Fibroblast of skin of back (primary cell): ENCODE results near the gene NLRP13.

Experiments used
- DNase-seq: peaks from one replicate; pipeline ENCODE4 v3.0.0-alpha.2; 2013

Gene NLRP13

GRCh38 chr19:55902080-55902751 is 29.9 kb downstream of the NLRP13 start:
- no peak for DNase-seq

GRCh38 chr19:55901369-55902079 is 30.6 kb downstream of the NLRP13 start:
- no peak for DNase-seq

GRCh38 chr19:55898911-55899310 is 33.2 kb downstream of the NLRP13 start:
- no peak for DNase-seq

- DNase-seq: no peak
These were observed 49.5 kb downstream of the NLRP13 start for GRCh38 chr19:55882626-55883025.

GRCh38 chr19:55877211-55877610 is 54.9 kb downstream of the NLRP13 start:
- no peak for DNase-seq

GRCh38 chr19:55870736-55871135 is 61.4 kb downstream of the NLRP13 start:
- DNase-seq: no peak

GRCh38 chr19:55867101-55867500 is 65.0 kb downstream of the NLRP13 start:
- no peak for DNase-seq

- DNase-seq: no peak
These were observed 65.6 kb downstream of the NLRP13 start for GRCh38 chr19:55866521-55866920.

GRCh38 chr19:55858969-55859368 is 73.2 kb downstream of the NLRP13 start:
- DNase-seq: no peak

GRCh38 chr19:55858401-55858800 is 73.7 kb downstream of the NLRP13 start:
- no peak for DNase-seq

- DNase-seq: no peak
These were observed 74.2 kb downstream of the NLRP13 start for GRCh38 chr19:55857974-55858373.

GRCh38 chr19:55857149-55857548 is 75.0 kb downstream of the NLRP13 start:
- DNase-seq: no peak

GRCh38 chr19:55855160-55855559 is 77.0 kb downstream of the NLRP13 start:
- DNase-seq: no peak
